NCI-H774 (cell line): ENCODE results near the gene BNC2.

Source experiments
- DNase-seq: peaks from one replicate; lab custom pipeline; 2025; lab: John Stamatoyannopoulos, UW

Gene BNC2

GRCh38 chr9:16637218-16637617 lies 233.3 kb downstream of the BNC2 start:
- DNase-seq, result no peak

DNA sequence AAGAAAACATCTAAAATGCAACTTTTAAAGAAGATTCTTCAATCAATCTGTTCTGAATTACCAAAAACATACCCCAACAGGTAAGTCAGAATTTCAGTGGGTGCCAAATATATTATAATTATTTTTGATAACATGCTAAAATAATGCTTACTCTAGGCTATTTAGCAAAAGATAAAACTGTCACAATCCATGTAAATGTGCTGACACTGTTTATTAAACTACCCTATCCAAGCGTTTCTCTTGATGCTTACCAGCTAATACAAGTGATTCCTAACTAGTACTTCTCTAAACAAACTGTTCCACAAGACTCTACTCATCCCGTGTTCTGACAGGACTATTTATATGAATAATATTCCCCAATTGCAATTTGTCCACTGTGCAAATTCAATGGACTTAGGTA lies 236.7 kb downstream of the BNC2 start:
- no peak for DNase-seq

- no peak for DNase-seq
Measured at GRCh38 chr9:16628413-16628812, 242.1 kb downstream of the BNC2 start.

- no peak for DNase-seq
Measured at GRCh38 chr9:16627967-16628366, 242.5 kb downstream of the BNC2 start.

DNA sequence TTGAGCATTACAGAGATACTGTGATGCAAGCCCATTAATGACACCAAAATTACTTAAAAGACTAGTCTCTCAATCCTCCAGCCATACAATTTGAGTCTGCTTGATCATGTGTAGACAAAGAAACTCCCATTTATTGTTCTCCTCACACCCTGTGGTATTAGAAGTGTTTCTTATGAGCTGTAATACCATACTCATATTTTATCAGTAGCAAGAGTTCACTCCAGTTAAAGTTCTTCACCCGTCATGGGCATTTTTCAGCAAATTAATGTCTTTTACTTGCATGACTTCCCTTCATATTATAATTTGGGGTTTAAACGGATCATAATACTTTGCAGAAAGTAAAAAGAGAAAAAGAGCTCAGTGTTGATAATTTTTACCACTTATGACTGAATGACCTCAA lies 242.9 kb downstream of the BNC2 start:
- no peak for DNase-seq

GRCh38 chr9:16626577-16627130 lies 243.8 kb downstream of the BNC2 start:
- no peak for DNase-seq

DNA sequence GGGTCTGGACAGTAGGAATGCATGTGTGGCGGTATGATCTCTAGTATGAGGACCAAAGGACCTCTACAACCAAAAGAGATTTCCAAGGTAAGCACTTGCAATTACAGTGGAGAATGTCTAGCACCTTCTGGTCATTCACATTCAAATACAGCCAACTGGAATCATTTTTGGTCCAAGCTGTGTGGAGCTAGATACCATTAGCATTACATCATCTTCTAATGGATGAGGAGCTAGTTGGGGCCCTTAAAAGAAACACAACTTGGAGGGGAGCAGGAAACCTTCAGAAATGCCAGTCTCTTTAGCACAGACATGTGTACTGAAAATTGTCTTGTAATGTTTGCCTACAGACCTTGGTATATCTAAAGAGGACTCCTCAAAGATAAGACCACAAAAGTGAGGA lies 244.7 kb downstream of the BNC2 start:
- DNase-seq, result no peak

GRCh38 chr9:16625161-16625631 lies 245.3 kb downstream of the BNC2 start:
- no peak for DNase-seq

DNA sequence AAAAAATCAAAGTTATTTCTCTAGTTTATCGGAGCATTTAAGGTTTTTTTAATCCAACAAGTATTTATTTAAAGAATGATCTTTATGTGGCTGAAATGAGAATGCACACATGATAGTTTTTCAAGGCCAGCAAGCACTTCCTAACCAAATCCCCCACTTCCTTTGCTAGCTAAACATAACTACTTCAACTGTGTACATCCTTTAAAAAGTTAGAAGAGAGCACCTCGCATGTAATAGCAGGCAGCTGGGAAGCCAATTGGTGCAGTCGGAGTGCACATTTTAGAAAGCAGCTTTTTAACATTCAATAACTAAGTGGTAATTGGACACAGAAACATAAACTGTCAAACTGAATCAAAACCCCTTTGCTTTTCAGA lies 245.7 kb downstream of the BNC2 start:
- no peak for DNase-seq

DNA sequence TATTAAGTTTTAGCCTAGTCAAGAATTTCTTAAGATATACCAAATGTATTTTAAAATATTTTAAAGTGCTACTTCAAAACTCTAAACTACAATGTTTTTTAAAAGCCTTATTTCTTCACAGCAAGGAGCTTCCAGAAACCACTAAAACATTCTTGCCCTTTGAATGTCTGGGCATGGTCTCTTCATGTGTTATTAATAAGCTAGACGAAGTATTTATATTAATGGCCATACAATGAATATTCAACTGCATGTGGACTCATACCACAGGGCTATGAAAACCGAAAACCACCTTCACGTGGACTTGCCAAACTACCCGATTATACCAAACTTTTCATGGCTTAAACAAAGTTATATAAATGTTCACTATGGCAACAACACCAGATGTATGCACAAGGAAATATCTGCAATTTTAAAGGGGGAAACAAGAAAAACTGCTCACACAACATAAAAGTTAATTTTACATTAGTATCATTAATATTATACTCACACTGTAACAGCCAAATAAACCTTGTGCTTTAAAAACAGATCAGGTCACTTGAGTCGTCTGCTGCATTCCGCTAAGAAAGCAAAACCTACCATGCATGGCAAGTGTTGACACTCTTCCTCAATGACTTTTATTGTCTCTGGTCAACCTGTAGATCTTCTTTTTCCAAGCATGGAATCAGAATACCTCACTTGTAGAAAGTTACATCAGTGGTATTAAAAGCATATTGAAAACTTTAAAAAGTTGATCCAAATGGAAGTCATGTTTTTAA lies 246.3 kb downstream of the BNC2 start:
- DNase-seq, result no peak

- no peak for DNase-seq
Measured at GRCh38 chr9:16622541-16622940, 247.9 kb downstream of the BNC2 start.

- DNase-seq, result no peak
Measured at GRCh38 chr9:16619914-16620520, 250.5 kb downstream of the BNC2 start.

DNA sequence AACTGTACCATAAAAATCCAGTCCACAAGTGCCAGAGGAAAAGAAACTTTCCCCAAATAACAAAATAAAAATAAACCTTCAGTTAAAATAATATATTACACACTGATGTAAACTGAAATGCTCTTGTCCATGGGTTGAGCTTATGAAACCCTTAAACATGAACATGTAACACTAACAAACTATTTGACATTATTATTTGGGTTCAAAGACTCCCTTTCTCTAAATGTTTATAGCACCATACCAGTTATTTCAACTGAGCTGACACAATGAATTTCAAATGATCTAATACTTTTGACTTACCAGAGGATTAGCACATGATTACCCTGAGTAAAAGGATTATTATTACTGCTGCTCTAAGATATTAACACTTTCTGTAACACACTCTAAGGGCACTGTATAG lies 251.1 kb downstream of the BNC2 start:
- DNase-seq, result no peak

GRCh38 chr9:16618524-16618923 lies 251.9 kb downstream of the BNC2 start:
- DNase-seq, result no peak

GRCh38 chr9:16616686-16617085 lies 253.8 kb downstream of the BNC2 start:
- DNase-seq, result no peak

DNA sequence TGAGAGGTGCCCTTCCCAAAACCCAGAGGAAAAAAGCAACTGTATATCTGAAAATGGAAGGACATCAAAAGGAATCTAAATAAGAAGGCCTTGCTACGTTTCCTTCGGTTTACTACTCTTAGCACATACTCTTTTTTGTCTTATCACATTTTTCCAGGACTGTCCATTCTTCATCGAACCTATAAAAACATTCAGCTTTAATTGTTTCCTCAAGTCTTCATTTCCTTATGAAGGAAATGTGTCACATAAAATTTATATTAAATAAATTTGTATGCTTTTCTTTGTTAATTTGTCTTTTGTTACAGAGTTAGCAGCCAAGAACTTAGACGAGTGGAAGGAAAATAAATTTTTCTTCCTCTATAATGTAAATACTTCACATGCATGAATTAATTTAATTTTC lies 255.0 kb downstream of the BNC2 start:
- no peak for DNase-seq

GRCh38 chr9:16613605-16614004 lies 256.9 kb downstream of the BNC2 start:
- no peak for DNase-seq

DNA sequence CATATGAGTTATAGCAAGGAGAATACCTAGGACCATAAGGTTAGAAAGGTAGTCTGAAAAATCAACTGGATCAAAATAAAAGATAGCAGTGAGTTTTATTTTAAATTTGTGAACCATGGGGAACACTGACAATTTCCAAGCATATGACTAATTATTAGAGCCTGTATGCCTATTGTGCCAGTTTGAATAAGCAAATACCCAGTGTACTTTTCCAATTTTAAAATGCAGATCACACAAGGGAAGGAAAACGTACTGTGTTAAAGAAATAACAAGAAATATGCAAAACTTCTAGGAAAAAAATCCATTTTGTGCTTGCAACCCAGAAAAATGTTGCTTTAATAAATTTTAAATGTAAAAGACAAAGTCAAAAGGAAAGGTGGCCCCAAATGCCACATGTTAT lies 257.4 kb downstream of the BNC2 start:
- DNase-seq, result no peak

- DNase-seq, result no peak
Measured at GRCh38 chr9:16612627-16613026, 257.8 kb downstream of the BNC2 start.

GRCh38 chr9:16611983-16612382 lies 258.5 kb downstream of the BNC2 start:
- no peak for DNase-seq

DNA sequence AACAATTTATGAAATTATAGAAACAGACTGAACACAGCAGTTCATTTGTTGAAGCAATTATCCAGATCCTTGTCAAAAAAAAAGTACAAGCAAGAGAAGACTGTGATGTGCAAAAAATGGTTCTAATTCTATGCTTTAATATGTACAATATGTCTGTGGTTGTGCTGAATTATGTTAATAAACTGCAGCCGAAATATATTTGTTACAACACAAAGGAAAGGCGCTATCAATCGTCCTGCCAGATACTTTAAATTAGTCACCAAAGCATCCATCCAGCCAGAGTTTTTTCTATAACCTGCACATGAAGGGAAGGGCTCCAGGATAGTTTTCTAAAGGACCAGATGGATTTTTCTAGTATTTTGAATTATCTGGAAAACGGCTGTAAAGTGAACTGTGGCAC lies 259.5 kb downstream of the BNC2 start:
- no peak for DNase-seq

DNA sequence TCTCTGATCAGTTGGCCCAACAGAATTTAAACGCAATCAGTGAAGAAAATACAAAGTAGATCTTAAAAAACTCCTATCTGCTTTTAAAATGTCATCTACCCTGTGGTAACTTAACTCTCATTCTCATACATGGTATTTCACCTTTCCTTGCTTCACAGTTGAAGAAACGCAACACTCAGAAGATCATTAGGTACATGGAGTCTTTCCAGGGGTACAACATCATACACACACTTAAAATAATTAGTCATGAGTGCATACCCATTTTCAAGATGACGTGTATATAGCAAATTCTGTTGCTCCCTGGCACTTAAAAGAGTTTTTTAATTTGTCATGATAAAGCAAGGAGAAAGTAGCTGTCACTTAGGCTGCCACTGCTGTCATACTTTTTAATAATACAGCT lies 259.9 kb downstream of the BNC2 start:
- no peak for DNase-seq

- DNase-seq, result no peak
Measured at GRCh38 chr9:16608906-16609305, 261.6 kb downstream of the BNC2 start.

- DNase-seq, result no peak
Measured at GRCh38 chr9:16602494-16602893, 268.0 kb downstream of the BNC2 start.
